PC-3 (cell line): ENCODE results near the gene ZNF408. TPM values are rescaled to one million over a fixed set of nuclear protein-coding genes. Genes with fewer than 3 reads are reported as not detected.
A peak's percentile ranks its signal among the peaks of the same experiment; 100 is the strongest.

Experiments
- ATAC-seq: fragments of 200-7000 bp; cut with Tn5 transposase; 2 replicates; pipeline ENCODE4 v1.9.1; 2020; ENCODE audit warnings: mild to moderate bottlenecking, moderate library complexity
- BruUV-seq: library from RNA; stranded (reverse); fragments of 400-500 nt; replicated peaks from 2 replicates; lab custom pipeline; 2021; lab: Mats Ljungman, UMichigan
- CTCF ChIA-PET: fragments of 300-600 bp; sonication (Branson Sonifier 250); formaldehyde crosslinking; loops from one replicate; lab custom pipeline; 2022; ENCODE audit warnings: antibody characterized with exemption; lab: Charles Lee
- POLR2A ChIA-PET: fragments of 300-600 bp; sonication (Branson Sonifier 250); formaldehyde crosslinking; loops from one replicate; lab custom pipeline; 2022; ENCODE audit warnings: antibody characterized with exemption; ENCODE audit not compliant: unreplicated experiment; lab: Charles Lee
- DNase-seq: peaks from one replicate; pipeline ENCODE4 v3.0.0-alpha.2; 2015
- H2AFZ ChIP-seq: fragments of 300-600 bp; sonication (generic); 2 replicates; pipeline ENCODE4 v1.6.0; 2016; ENCODE audit warnings: antibody characterized with exemption, low read length
- H3F3A ChIP-seq: fragments of 300-600 bp; sonication (generic); one replicate; pipeline ENCODE4 v1.6.0; 2017; ENCODE audit warnings: antibody characterized with exemption, low read length, control low read depth, mild to moderate bottlenecking; ENCODE audit not compliant: unreplicated experiment
- H3K27ac ChIP-seq: fragments of 300-600 bp; sonication (generic); 2 replicates; pipeline ENCODE4 v1.5.1; 2016; ENCODE audit warnings: mild to moderate bottlenecking, low read length
- H3K27me3 ChIP-seq: fragments of 300-600 bp; sonication (generic); 2 replicates; pipeline ENCODE4 v1.6.1; 2016; ENCODE audit warnings: low read length, mixed read lengths
- H3K36me3 ChIP-seq: fragments of 300-600 bp; sonication (generic); 2 replicates; pipeline ENCODE4 v1.6.1; 2016; ENCODE audit warnings: low read depth, mixed run types, low read length, mixed read lengths
- H3K4me1 ChIP-seq: fragments of 300-600 bp; sonication (generic); 2 replicates; pipeline ENCODE4 v1.5.1; 2016; ENCODE audit warnings: low read length; ENCODE audit not compliant: insufficient read depth
- H3K4me2 ChIP-seq: fragments of 300-600 bp; sonication (generic); 2 replicates; pipeline ENCODE4 v1.6.0; 2016; ENCODE audit warnings: low read length
- H3K4me3 ChIP-seq: fragments of 300-600 bp; sonication (generic); 2 replicates; pipeline ENCODE4 v1.5.1; 2016; ENCODE audit warnings: mild to moderate bottlenecking, low read length, mixed read lengths
- H3K79me2 ChIP-seq: fragments of 300-600 bp; sonication (generic); 2 replicates; pipeline ENCODE4 v1.6.1; 2017; ENCODE audit warnings: low read length, mixed read lengths
- H3K9ac ChIP-seq: fragments of 300-600 bp; sonication (generic); 2 replicates; pipeline ENCODE4 v1.6.0; 2016; ENCODE audit warnings: mild to moderate bottlenecking, low read length
- H3K9me2 ChIP-seq: fragments of 300-600 bp; sonication (generic); replicated peaks from 2 replicates; pipeline ENCODE4 v1.6.1; 2016; ENCODE audit warnings: mixed run types, low read length, mixed read lengths
- H3K9me3 ChIP-seq: fragments of 300-600 bp; sonication (generic); 2 replicates; pipeline ENCODE4 v1.6.1; 2016; ENCODE audit warnings: low read length, mixed read lengths
- H4K20me1 ChIP-seq: fragments of 300-600 bp; sonication (generic); 2 replicates; pipeline ENCODE4 v1.6.1; 2016; ENCODE audit warnings: low read length, mixed read lengths
- EZH2 ChIP-seq: fragments of 300-600 bp; sonication (generic); IDR thresholded peaks from one replicate; pipeline ENCODE4 v1.6.1; 2017; ENCODE audit warnings: antibody characterized with exemption, mild to moderate bottlenecking, low read length; ENCODE audit not compliant: unreplicated experiment
- EZH2phosphoT487 ChIP-seq: fragments of 300-600 bp; sonication (generic); IDR thresholded peaks from 2 replicates; pipeline ENCODE4 v1.6.1; 2018; ENCODE audit warnings: mild to moderate bottlenecking, antibody characterized with exemption, low read length, borderline replicate concordance
- intact Hi-C: fragments of 100-400 bp; cut with micrococcal nuclease; formaldehyde crosslinking; loops from 2 replicates; pipeline ENCODE4 v1.9.0; 2023
- total RNA-seq: library from RNA; depleted of rRNA; stranded (reverse); fragments of >200 nt; gene quantifications from 2 replicates; pipeline ENCODE4 v1.2.3, GENCODE V29; 2014
- TF ChIP-seq, protein P1 (sequence below): fragments of 300-600 bp; sonication (generic); conservative IDR thresholded peaks from 2 replicates; pipeline ENCODE4 v1.5.1; 2017; ENCODE audit warnings: antibody characterized with exemption, low read depth, mild to moderate bottlenecking, low read length

The ZNF408 gene
- total RNA-seq, 1 experiment from 2014 or later, result 7.1 TPM

DNA sequence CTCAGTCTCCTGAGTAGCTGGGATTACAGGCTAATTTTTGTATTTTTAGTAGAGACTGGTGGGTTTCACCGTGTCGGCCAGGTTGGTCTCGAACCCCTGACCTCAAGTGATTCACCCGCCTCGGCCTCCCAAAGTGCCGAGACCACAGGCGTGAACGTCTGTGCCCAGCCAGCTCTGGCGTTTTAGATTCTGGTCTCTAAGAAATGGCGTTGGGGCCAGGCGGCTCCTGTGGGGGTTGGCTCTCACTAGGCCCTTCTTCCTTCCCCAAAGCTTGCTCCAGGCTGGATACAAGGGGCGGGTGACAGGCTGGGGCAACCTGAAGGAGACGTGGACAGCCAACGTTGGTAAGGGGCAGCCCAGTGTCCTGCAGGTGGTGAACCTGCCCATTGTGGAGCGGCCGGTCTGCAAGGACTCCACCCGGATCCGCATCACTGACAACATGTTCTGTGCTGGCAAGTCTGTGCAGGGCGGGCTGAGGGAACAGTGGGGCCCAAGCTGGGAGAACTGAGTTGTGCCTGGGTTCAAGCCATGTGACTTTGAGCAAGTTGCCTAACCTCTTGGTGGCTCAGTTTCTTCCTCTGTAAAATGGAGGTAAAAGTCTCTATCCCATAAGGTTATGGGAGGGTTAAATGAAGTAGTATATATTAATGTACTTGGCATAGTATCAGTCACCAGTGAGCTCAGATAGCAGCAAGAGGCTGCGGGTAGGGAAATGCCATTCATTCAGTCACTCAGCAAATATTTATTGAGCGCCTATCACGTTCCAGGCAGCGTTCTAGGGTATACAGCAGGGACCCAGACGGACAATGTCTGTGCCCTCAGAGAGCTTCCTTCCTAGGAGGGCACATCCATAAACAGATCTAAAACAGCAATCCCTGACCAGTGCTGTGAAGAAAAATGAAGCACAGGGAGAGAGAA, 28.5 kb downstream of the ZNF408 start:
- Histone ChIP-seq H3K27ac (no peak overlapping the region), H4K20me1 (no peaks in the 10 kb centered on the region), H3K9me2 (no peaks in the 10 kb centered on the region), H3K9me3 (no peaks in the 10 kb centered on the region), H3K36me3 (no peaks in the 10 kb centered on the region), H3K4me2 (no peak overlapping the region), H3K4me3 (no peak overlapping the region), H3K4me1 (no peaks in the 10 kb centered on the region), H3F3A (no peaks in the 10 kb centered on the region), H3K9ac (no peak overlapping the region), H3K79me2 (no peaks in the 10 kb centered on the region), H3K27me3 (no peaks in the 10 kb centered on the region), H2AFZ (no peak overlapping the region)
- peak; percentile 34 for DNase-seq
- intact Hi-C loops, result no loop called here
- ChIA-PET POLR2A (no interaction called here), CTCF (no interaction called here)
- no TSS peak for BruUV-seq
- TF ChIP-seq EZH2phosphoT487 (no peak), EZH2 (no peak)
- TF ChIP-seq, protein P1, sequence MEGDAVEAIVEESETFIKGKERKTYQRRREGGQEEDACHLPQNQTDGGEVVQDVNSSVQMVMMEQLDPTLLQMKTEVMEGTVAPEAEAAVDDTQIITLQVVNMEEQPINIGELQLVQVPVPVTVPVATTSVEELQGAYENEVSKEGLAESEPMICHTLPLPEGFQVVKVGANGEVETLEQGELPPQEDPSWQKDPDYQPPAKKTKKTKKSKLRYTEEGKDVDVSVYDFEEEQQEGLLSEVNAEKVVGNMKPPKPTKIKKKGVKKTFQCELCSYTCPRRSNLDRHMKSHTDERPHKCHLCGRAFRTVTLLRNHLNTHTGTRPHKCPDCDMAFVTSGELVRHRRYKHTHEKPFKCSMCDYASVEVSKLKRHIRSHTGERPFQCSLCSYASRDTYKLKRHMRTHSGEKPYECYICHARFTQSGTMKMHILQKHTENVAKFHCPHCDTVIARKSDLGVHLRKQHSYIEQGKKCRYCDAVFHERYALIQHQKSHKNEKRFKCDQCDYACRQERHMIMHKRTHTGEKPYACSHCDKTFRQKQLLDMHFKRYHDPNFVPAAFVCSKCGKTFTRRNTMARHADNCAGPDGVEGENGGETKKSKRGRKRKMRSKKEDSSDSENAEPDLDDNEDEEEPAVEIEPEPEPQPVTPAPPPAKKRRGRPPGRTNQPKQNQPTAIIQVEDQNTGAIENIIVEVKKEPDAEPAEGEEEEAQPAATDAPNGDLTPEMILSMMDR, result no peak
- ATAC-seq, result peak; percentile 38; the same call in 1 of the 2 replicates

DNA sequence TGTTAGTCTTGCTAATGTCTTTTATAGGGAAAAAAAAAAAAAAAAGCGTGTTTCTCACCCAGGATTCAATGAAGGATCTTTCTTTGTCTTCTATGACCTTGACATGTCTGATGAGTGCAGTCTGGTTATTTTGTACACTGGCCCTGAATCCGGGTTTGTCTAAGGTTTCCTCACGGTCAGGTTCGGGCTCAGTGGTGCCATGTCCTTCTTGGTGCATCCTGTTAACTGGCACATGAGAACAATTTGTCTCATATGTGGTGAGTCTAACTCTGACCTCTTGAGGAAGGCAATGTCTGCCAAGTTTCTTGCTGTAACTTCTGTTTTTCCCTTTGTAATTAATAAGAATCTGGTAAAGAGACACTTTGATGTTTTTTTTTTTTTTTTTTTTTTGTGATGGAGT, 30.7 kb downstream of the ZNF408 start:
- Histone ChIP-seq H3K79me2 (no peaks in the 10 kb centered on the region), H3F3A (no peaks in the 10 kb centered on the region), H3K9me2 (no peaks in the 10 kb centered on the region), H3K36me3 (no peaks in the 10 kb centered on the region), H3K9ac (no peak overlapping the region), H3K27me3 (no peaks in the 10 kb centered on the region), H2AFZ (no peak overlapping the region), H3K27ac (no peak overlapping the region), H3K4me2 (no peak overlapping the region), H3K4me3 (no peak overlapping the region), H4K20me1 (no peaks in the 10 kb centered on the region), H3K4me1 (no peaks in the 10 kb centered on the region; the same call in none of the 2 replicates), H3K9me3 (no peaks in the 10 kb centered on the region)
- POLR2A ChIA-PET, result no interaction called here
- CTCF ChIA-PET, result no interaction called here
- no peak for DNase-seq
- intact Hi-C loops, result no loop called here
- TF ChIP-seq EZH2phosphoT487, result no peak
- TF ChIP-seq, protein P1, result no peak
- no peak for TF ChIP-seq EZH2
- no peak for ATAC-seq
- BruUV-seq, result no TSS peak

DNA sequence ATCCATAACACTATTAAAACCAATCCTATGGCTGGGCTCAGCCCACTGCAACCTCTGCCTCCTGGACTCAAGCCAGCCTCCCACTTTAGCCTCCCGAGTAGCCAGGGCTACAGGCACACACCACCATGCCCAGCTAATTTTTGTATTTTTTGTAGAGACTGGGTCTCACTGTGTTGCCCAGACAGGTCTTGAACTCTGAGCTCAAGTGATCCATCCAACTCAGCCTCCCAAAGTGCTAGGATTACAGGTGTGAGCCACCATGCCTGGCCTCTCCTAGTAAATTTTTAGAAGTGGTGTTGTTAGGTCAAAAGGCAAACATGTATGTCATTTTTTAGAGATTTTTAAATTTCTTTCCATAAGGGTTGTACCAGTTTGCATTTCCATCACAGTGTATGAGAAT, 32.4 kb downstream of the ZNF408 start:
- BruUV-seq, result no TSS peak
- intact Hi-C loops, result no loop called here
- ChIA-PET CTCF (no interaction called here), POLR2A (no interaction called here)
- Histone ChIP-seq H3K9me3 (no peaks in the 10 kb centered on the region), H3K4me2 (no peak overlapping the region), H3K4me1 (no peaks in the 10 kb centered on the region; the same call in none of the 2 replicates), H3K4me3 (no peak overlapping the region), H4K20me1 (no peaks in the 10 kb centered on the region), H3K36me3 (no peaks in the 10 kb centered on the region), H3K9me2 (no peaks in the 10 kb centered on the region), H3K27me3 (no peaks in the 10 kb centered on the region), H3K79me2 (no peaks in the 10 kb centered on the region), H3K27ac (no peak overlapping the region), H2AFZ (no peak overlapping the region), H3F3A (no peaks in the 10 kb centered on the region), H3K9ac (no peak overlapping the region)
- DNase-seq (no peak), ATAC-seq (no peak)
- TF ChIP-seq EZH2phosphoT487 (no peak), EZH2 (no peak)
- TF ChIP-seq, protein P1, result no peak
